GM21423 (cell line): Measurements from ENCODE around the gene MAP3K10.

Experiments
- ATAC-seq: cut with Tn5 transposase; IDR thresholded peaks from one replicate; pipeline ENCODE4 v1.9.1; 2021; ENCODE audit warnings: mild to moderate bottlenecking, moderate library complexity; ENCODE audit not compliant: unreplicated experiment

Gene MAP3K10

DNA sequence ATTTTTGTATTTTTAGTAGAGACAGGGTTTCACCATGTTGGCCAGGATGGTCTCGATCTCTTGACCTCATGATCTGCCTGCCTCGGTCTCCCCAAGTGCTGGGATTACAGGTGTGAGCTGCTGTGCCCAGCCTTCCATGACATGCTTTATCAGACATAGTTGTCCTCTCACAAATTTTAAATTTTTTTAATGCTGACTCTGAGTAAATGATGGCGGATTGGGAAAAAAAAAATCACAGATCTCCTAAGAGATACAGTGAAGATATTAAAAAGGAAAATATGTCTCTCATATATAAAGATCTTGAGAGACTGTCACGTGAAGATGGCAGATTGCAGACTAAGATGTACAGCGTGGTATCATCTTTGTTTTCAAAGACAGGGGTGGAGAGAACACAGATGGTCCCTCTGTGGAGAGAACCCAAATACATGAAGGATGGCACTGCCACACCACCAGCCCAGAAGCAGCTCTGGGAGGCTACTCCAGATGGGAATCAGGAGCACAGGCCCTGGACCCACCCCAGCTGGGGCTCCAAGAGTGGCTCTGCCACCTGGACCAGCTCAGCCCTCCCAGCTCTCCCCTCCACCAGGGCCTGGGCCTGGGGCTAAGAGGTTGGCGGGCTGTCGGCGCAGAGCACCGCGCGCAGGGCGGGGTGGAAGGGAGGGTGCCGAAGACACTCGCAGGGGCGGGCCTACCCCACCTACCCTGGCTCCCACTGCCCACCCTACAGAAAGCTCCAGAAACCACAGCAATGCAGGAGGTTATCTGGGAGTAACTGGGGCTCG is 55.3 kb downstream of the MAP3K10 start:
- ATAC-seq = no peak

DNA sequence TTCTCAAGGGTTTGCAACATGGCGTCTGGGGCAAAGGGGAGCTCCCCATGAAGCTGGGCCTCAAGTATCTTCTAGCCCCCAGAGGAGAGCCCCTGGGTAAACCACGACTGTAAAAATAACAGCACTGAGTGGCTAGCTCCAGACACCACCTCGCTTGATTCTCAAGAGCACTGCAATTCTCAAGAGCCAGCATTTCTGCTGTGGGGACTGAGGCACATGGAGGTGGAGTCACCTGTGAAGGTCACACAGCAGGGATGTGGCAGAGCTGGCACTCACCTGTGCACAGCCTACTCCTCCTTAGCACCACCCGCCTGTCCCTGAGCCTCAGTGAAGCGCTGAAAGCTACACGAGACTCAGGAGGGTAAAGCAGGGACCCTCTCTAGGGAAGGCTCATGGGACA is 56.0 kb downstream of the MAP3K10 start:
- no peak for ATAC-seq

DNA sequence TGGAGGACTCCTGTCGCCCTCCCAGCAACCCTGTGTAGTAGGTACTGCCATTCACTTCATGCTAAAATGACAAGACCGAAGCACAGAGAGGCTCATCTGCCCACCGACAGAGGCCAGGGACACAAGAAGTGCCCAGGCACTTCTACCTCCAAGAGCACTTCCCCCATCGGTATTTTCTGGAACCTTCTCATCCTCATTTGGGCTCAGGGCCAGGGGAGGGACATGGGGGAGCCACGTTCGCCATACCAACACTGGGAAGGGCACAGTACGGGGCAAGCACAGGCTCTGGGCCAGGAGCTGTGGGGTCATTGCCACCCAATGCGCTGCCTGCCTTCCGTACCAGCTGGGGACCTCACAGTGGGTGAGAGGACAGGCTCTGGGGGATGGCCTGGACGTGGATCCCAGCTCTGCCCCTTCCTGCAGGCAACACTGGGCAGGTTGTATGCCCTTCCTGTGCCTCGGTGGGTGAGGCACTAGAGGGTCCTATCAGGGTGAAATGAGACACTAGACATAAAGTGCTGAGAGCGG is 56.6 kb downstream of the MAP3K10 start:
- no peak for ATAC-seq

GRCh38 chr19:40249201-40249600 is 58.0 kb downstream of the MAP3K10 start:
- ATAC-seq = no peak

- no peak for ATAC-seq
Observed at GRCh38 chr19:40249781-40250180, 58.6 kb downstream of the MAP3K10 start.

GRCh38 chr19:40251244-40251643 is 60.0 kb downstream of the MAP3K10 start:
- ATAC-seq = no peak

DNA sequence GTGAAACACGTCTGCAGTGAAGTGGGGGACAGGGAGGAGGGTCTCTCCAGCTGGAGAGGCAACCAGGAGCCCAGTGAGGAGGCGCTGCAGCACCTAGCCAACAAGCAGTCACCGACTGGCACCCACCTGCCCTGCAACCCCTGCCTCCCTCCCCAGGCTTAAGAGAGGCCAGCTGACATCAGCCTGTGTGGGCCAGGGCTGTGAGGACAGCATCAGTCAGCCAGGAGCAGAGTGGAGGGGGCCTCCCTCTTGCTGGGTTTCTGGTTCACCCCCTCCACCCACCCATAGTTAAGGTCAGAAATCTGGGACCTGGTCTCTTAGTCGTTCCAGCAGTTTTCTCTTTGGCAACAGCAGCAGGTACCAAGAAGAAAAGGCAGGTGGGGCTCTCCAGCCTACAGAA is 60.8 kb downstream of the MAP3K10 start:
- ATAC-seq = no peak

GRCh38 chr19:40252395-40252794 is 61.2 kb downstream of the MAP3K10 start:
- ATAC-seq = no peak

DNA sequence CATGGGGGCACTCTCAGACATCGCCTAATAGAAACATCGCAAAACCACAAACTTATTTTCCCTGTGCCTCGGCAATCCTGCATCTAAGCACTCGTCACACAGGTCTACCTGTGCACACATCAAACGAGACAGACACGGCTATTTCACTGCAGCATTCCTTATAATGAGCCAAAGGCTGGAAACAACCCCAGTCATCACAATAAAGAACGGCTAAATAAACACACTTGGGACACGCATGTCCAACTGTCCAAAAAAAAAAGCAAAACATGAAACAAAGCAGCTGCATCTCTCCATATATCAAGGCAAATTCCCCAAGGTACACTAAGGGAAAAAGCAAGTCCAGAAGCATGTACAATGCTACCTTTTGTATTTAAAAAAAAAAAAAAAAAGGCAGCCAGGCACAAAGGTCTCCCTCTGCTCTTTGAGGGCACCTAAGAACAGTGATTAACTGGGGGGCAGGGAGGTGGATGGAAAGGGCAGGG is 62.4 kb downstream of the MAP3K10 start:
- ATAC-seq = no peak

DNA sequence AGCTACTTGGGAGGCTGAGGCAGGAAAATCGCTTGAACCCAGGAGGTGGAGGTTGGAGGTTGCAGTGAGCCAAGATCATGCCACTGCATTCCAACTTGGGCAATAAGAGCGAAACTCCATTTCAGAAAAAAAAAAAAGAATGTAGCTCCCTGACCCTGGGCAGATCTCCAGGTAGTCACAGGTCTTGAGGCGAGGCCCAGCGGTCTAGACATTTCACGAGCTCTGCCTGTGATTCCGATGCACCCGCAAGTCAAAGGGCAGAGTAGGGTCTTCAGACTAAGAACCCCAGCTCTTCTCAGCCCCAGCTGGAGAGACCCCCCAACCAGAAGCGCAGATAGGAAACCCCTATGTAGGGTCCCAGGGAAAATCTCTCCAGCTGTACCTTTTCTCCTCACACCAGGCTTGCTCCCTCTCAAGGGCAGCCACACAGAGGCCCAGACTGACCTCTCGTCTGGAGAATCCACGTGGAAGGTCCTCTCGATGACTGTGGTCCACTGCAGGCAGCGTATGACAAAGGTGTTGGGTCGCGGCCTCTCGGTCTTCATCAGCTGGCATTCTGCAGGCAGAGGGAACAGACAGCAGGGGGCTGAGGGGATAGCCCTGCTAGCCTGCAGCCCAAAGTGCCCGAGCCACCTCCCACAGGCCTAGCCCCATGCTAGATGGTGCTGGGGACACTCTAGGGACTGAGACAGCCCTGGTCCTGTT is 63.6 kb downstream of the MAP3K10 start:
- ATAC-seq = no peak

DNA sequence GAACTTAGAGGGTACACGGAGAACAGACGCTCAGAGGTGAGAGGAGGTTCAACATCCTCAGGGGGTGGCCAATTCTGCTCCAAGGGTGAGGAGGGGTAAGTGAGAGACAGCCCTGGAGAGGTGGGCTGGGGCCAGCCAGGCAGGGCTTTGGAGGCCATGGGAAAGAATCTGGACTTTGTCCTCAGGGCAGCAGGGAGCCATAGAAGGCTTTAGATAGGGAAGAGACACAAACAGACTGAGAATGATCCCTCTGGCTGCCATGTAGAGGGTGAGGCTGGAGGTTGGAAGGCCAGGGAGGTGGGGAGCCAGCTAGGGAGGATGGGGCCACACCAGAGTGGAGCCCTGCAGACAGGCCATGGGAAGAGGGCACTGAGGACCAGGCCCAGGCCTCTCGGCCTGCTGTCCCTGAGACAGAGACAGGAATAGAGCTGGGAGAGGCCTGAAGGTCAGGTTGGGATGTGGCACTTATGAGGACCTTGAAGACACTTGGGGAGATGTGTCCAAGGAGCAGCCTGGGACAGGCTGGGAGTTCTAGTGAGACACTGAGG is 64.5 kb downstream of the MAP3K10 start:
- ATAC-seq = no peak

- no peak for ATAC-seq
Observed at GRCh38 chr19:40256512-40256911, 65.3 kb downstream of the MAP3K10 start.

GRCh38 chr19:40257096-40257517 is 65.9 kb downstream of the MAP3K10 start:
- ATAC-seq = no peak

DNA sequence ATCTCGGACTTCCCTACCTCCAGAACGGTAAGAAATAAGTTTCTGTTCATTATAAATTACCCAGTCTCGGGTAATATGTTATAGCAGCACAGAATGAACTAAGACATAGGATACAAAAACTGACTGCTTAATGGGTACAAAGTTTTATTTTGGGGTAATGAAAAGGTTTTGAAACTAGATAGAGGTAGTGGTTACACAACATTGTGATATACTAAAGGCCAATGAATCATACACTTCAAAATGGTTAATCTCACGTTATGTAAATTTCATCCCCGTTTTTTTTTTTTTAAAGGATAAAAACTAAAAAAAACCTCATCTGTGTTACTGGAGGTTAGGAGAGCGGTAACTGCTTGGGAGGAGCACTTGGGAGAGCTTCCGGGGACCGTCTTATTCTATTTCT is 70.4 kb downstream of the MAP3K10 start:
- ATAC-seq = no peak

GRCh38 chr19:40262422-40262821 is 71.2 kb downstream of the MAP3K10 start:
- no peak for ATAC-seq

GRCh38 chr19:40263440-40264313 is 72.5 kb downstream of the MAP3K10 start:
- no peak for ATAC-seq

GRCh38 chr19:40264314-40265054 is 73.3 kb downstream of the MAP3K10 start:
- ATAC-seq = no peak
